Epithelial cell of esophagus (primary cell): Measurements from ENCODE around the gene DSTN.

Experiments used
- DNase-seq: peaks from one replicate; pipeline ENCODE4 v3.0.0; 2010; ENCODE audit warnings: low read depth
- H3K4me3 ChIP-seq: 2 replicates; pipeline ENCODE4 v1.5.1; 2011; ENCODE audit warnings: mild to moderate bottlenecking, low read length, control low read depth
- CTCF ChIP-seq: IDR thresholded peaks from 2 replicates; pipeline ENCODE4 v1.5.1; 2011; ENCODE audit warnings: low read depth, mild to moderate bottlenecking, low read length, control low read depth, inconsistent platforms; ENCODE audit not compliant: insufficient read depth; ENCODE audit errors: missing control alignments

DSTN gene

GRCh38 chr20:17637985-17638640 lies 68.2 kb downstream of the DSTN start:
- DNase-seq = no peak
- H3K4me3 ChIP-seq = no peak overlapping the region
- no peak for TF ChIP-seq CTCF

DNA sequence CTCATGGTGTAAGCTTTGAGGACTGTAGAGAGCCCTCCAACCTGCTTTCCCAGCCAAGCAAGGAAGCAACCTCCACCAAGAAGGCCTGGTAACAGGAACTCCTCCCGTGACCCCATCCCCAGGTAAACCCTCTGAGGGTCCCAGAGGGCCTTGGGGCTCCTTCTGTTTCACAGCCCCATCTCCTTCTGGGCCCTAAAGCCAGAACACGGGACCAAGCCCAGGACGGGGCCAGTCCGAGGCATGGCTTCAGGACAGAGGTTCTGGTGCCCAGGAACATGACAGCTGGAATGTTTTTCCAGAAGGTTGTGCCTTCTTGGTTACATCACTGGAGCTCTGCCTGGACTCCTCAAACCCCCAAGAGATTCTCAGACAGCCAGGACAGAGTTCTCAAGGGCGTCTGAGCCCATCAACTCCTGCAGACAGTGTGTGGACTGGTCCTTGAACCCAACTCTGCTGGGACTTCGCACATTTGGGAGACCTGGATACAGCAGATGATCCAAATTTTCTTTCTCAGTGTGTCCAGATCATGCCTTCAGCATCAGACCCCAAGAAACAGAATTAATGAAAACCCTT lies 69.0 kb downstream of the DSTN start:
- no peak overlapping the region for H3K4me3 ChIP-seq
- no peak for DNase-seq
- TF ChIP-seq CTCF = no peak

GRCh38 chr20:17640146-17640874 lies 70.4 kb downstream of the DSTN start:
- no peak overlapping the region for H3K4me3 ChIP-seq
- no peak for DNase-seq
- TF ChIP-seq CTCF = no peak

DNA sequence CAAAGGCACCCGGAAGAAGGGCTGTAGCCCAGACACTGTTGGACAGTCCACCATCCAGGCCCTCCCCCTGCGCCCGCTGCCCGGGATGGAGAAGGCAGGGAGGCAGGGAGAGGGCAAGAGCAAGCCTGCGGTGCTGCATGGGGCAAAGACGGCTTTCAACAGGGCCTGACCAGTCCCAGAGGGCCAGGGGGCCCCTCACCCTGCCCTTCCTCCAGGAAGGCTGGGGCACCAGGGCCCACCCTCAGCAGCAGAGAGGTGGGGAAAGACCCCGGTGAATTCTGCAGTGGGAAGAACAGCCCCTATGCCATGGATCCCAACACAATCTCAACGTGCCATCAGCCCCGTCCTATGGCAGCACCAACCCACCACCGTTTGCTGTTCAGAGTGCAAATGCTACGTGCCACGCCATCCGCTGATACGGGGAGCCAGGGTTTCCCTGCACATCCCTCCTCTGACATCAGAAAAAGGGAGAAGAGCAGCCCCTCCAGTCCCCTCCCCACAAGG lies 71.1 kb downstream of the DSTN start:
- DNase-seq = no peak
- H3K4me3 ChIP-seq = no peak overlapping the region
- TF ChIP-seq CTCF = no peak

DNA sequence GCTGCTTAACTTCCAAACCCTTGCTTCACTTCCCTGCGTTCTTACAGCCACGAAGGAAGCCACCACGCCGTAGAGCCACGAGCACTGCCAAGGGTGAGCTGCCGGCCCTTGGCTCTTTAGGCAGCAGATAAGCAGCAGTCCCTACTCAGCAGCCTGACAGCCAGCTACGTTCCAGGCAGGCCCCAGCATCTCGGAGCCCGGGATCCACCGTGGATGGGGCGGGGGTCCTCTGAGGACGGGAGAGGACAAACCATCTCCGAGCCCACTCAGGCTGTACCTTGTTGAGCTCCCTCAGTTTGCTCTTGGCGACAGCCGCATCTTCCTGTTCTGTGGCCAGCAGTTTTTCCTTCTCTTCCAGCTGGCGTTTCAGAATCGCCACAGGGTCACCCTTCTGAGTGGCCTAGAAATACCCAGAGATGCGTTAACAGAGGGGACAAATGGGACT lies 71.7 kb downstream of the DSTN start:
- no peak overlapping the region for H3K4me3 ChIP-seq
- DNase-seq = no peak
- no peak for TF ChIP-seq CTCF

- no peak for DNase-seq
- no peak for TF ChIP-seq CTCF
- no peak overlapping the region for H3K4me3 ChIP-seq
Observed at GRCh38 chr20:17641993-17642392, 72.1 kb downstream of the DSTN start.
